Kidney epithelial cell (primary cell): ENCODE measurements around the gene CA5A. TPM values are rescaled to one million over a fixed set of nuclear protein-coding genes. Genes with fewer than 3 reads are reported as not detected.

Source experiments
- DNase-seq: peaks from one replicate; pipeline ENCODE4 v3.0.0-alpha.2; 2010; ENCODE audit warnings: low read depth
- H3K27me3 ChIP-seq: 2 replicates; pipeline ENCODE4 v1.6.0; 2011; ENCODE audit warnings: low read length; ENCODE audit not compliant: control insufficient read depth, insufficient read depth
- H3K36me3 ChIP-seq: 2 replicates; pipeline ENCODE4 v1.5.1; 2011; ENCODE audit warnings: low read length; ENCODE audit not compliant: control insufficient read depth, insufficient read depth
- H3K4me3 ChIP-seq: 2 replicates; pipeline ENCODE4 v1.5.1; 2011; ENCODE audit warnings: low read depth, mild to moderate bottlenecking, control low read depth, low read length
- CTCF ChIP-seq: IDR thresholded peaks from 2 replicates; pipeline ENCODE4 v1.5.1; 2011; ENCODE audit warnings: mild to moderate bottlenecking, moderate library complexity, low read length, control low read depth, inconsistent platforms; ENCODE audit not compliant: insufficient read depth, poor library complexity, severe bottlenecking
- total RNA-seq: library from RNA; depleted of rRNA; stranded (reverse); fragments of >200 nt; gene quantifications from 2 replicates; pipeline ENCODE4 v1.2.3, GENCODE V29; 2015

CA5A gene
- total RNA-seq, 1 donor from 2014 or later = not detected

- DNase-seq = no peak
- no peaks in the 10 kb centered on the region for H3K36me3 ChIP-seq
- no peak overlapping the region for H3K4me3 ChIP-seq
- TF ChIP-seq CTCF = no peak
- no peaks in the 10 kb centered on the region for H3K27me3 ChIP-seq
Observed at GRCh38 chr16:87845807-87846619, 90.3 kb downstream of the CA5A start.

GRCh38 chr16:87845213-87845612 is 91.1 kb downstream of the CA5A start:
- DNase-seq = no peak
- H3K27me3 ChIP-seq = no peaks in the 10 kb centered on the region
- H3K4me3 ChIP-seq = no peak overlapping the region
- no peaks in the 10 kb centered on the region for H3K36me3 ChIP-seq
- TF ChIP-seq CTCF = no peak

- no peak for TF ChIP-seq CTCF
- no peaks in the 10 kb centered on the region for H3K27me3 ChIP-seq
- no peak for DNase-seq
- H3K4me3 ChIP-seq = no peak overlapping the region
- H3K36me3 ChIP-seq = no peaks in the 10 kb centered on the region
Observed at GRCh38 chr16:87844809-87845208, 91.5 kb downstream of the CA5A start.

- peaks cover 2% of the 10 kb centered on the region for H3K36me3 ChIP-seq
- H3K4me3 ChIP-seq = no peak overlapping the region
- DNase-seq = no peak
- H3K27me3 ChIP-seq = no peaks in the 10 kb centered on the region
- TF ChIP-seq CTCF = no peak
Observed at GRCh38 chr16:87844120-87844733, 92.1 kb downstream of the CA5A start.

GRCh38 chr16:87843678-87844105 is 92.6 kb downstream of the CA5A start:
- Histone ChIP-seq H3K36me3 (peaks cover 2% of the 10 kb centered on the region), H3K27me3 (no peaks in the 10 kb centered on the region), H3K4me3 (no peak overlapping the region)
- no peak for DNase-seq
- no peak for TF ChIP-seq CTCF
